Stimulated activated CD8-positive, alpha-beta memory T cell treated with anti-CD3 and anti-CD28 coated beads, Interleukin-4, amount 100 ng/mL, for 24 hours (primary cell): ENCODE measurements around the gene RAB11FIP5.
"Not testable (repeated sequence)": the region's sequence is repeated elsewhere in the genome, so short reads cannot be mapped to it uniquely, and the experiment has no call there.

Source experiments
- DNase-seq: peaks from one replicate; pipeline ENCODE4 v3.0.0-alpha.2; 2020; ENCODE audit warnings: low read depth

RAB11FIP5 gene

GRCh38 chr2:73069041-73069854 is 43.5 kb downstream of the RAB11FIP5 start:
- DNase-seq: no peak

GRCh38 chr2:73068147-73068546 is 44.6 kb downstream of the RAB11FIP5 start:
- no peak for DNase-seq

GRCh38 chr2:73067043-73067442 is 45.7 kb downstream of the RAB11FIP5 start:
- no peak for DNase-seq

- not testable (repeated sequence) for DNase-seq
Observed at GRCh38 chr2:73065070-73065469, 47.7 kb downstream of the RAB11FIP5 start.

GRCh38 chr2:73063909-73064875 is 48.6 kb downstream of the RAB11FIP5 start:
- DNase-seq: no peak

- DNase-seq: no peak
Observed at GRCh38 chr2:73063472-73063871, 49.3 kb downstream of the RAB11FIP5 start.

GRCh38 chr2:73059106-73059505 is 53.6 kb downstream of the RAB11FIP5 start:
- no peak for DNase-seq

- DNase-seq: no peak
Observed at GRCh38 chr2:73054980-73055379, 57.8 kb downstream of the RAB11FIP5 start.

- no peak for DNase-seq
Observed at GRCh38 chr2:73053316-73054114, 59.2 kb downstream of the RAB11FIP5 start.

GRCh38 chr2:73050121-73050545 is 62.6 kb downstream of the RAB11FIP5 start:
- DNase-seq: no peak

- no peak for DNase-seq
Observed at GRCh38 chr2:73043929-73044832, 68.6 kb downstream of the RAB11FIP5 start.

- DNase-seq: no peak
Observed at GRCh38 chr2:73043276-73043675, 69.5 kb downstream of the RAB11FIP5 start.

GRCh38 chr2:73037947-73038585 is 74.7 kb downstream of the RAB11FIP5 start:
- no peak for DNase-seq

GRCh38 chr2:73036766-73037165 is 76.0 kb downstream of the RAB11FIP5 start:
- no peak for DNase-seq

- DNase-seq: no peak
Observed at GRCh38 chr2:73035899-73036711, 76.6 kb downstream of the RAB11FIP5 start.

- DNase-seq: no peak
Observed at GRCh38 chr2:73034661-73035375, 77.9 kb downstream of the RAB11FIP5 start.

- no peak for DNase-seq
Observed at GRCh38 chr2:73033766-73034381, 78.9 kb downstream of the RAB11FIP5 start.

- no peak for DNase-seq
Observed at GRCh38 chr2:73033142-73033765, 79.5 kb downstream of the RAB11FIP5 start.
